NOMO-1 treated with DMSO at 0.1 percent for 48 hours (cell line): ENCODE measurements around the gene GADD45G.

Experiments used
- DNase-seq: peaks from one replicate; lab custom pipeline; 2025; ENCODE audit not compliant: unreplicated experiment; lab: John Stamatoyannopoulos, UW

Gene GADD45G, protein sequence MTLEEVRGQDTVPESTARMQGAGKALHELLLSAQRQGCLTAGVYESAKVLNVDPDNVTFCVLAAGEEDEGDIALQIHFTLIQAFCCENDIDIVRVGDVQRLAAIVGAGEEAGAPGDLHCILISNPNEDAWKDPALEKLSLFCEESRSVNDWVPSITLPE

GRCh38 chr9:89604729-89605464, at the start of gene GADD45G:
TSS of gene GADD45G (plus strand) at chr9:89605012. CDS start at chr9:89605122, 110 bp downstream.
- DNase-seq: peak; percentile 37

DNA sequence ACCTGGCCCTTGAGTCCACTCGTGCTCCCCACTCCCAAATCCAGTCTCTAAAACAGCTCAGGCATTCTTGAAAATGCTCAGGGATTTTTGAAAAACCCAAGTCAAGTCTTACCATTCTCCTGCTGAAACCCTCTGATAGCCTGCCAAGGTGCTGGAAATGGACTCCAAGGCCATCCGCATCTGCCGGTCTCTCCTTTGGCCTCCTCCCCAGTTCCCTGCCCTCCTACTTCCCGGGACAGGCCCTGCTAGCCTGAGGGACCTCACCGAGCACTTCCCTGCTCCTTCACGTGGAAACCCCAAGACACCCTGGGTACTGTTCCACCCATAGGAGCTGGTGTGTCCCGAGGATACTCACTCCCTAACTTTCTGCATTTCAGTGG, 49.8 kb upstream of the GADD45G start:
- no peak for DNase-seq

- peak; percentile 7 for DNase-seq
Observed at GRCh38 chr9:89555451-89556375, 49.1 kb upstream of the GADD45G start.

GRCh38 chr9:89558196-89558899, 46.5 kb upstream of the GADD45G start:
- DNase-seq: no peak

- no peak for DNase-seq
Observed at GRCh38 chr9:89558948-89559347, 45.9 kb upstream of the GADD45G start.

GRCh38 chr9:89562186-89562814, 42.5 kb upstream of the GADD45G start:
- no peak for DNase-seq

- DNase-seq: no peak
Observed at GRCh38 chr9:89563571-89564345, 41.1 kb upstream of the GADD45G start.

DNA sequence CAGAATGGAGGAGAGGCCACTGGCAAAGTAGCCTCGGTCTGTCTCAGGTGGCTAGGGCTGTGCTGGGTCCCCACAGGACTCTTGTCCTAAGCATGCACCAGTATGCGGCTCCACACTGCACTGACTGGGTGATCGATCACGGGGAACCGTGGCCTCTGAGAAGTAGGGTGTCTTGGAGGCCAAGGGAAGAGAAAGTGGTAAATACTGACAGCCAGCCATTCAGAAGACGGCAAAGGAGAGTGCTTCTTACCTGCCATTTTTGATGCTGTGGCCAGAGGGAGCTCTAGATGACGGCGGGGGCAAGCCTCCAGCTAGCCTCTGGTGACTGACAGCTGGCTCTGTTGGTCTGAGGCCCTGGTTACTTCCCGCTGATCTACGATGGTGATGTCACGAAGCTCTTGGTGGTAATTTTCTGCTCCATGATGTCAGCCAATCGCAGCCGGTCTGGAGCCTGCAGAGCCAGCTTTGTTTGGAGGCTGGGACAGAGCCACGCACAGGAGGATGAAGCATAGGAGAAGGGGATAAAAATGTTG, 40.4 kb upstream of the GADD45G start:
- peak; percentile 8 for DNase-seq

GRCh38 chr9:89567649-89568048, 37.2 kb upstream of the GADD45G start:
- DNase-seq: no peak

- DNase-seq: no peak
Observed at GRCh38 chr9:89574309-89574708, 30.5 kb upstream of the GADD45G start.

DNA sequence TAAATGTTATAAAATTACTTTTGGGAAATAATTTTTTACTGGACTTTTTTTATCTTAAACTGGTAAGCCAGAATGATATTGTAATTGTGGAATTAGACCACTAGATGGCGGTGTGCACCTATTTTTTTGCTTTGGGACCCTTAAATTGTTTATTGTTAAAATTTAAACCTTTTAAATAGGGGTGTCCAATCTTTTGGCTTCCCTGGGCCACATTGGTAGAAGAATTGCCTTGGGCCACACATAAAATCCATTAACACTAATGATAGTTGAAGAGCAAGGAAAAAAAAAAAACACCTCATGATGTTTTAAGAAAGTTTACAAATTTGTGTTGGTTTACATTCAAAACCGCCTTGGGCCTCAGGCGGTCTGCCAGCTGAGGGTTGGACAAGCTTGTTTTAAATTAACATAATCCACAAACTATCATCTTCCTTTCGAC, 28.4 kb upstream of the GADD45G start:
- no peak for DNase-seq

DNA sequence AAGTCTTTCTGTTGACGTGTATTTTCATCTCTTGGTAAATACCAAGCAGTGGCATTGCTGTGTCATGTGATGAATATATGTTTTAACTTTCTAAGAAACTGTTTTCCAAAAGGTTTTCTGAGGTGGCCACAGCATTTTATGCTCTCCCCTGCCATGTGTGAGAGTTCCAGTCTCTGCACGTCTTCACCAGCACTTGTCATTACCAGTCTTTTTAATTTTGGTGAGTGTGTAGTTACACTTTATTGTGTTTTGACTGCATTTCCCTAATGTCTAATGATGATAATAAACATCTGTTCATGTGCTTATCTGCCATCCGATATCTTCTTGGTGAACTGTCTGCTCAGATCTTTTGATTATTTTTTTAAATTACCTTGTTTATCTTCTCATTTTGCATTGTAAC, 27.4 kb upstream of the GADD45G start:
- DNase-seq: no peak

GRCh38 chr9:89579741-89580385, 24.9 kb upstream of the GADD45G start:
- DNase-seq: peak; percentile 54

DNA sequence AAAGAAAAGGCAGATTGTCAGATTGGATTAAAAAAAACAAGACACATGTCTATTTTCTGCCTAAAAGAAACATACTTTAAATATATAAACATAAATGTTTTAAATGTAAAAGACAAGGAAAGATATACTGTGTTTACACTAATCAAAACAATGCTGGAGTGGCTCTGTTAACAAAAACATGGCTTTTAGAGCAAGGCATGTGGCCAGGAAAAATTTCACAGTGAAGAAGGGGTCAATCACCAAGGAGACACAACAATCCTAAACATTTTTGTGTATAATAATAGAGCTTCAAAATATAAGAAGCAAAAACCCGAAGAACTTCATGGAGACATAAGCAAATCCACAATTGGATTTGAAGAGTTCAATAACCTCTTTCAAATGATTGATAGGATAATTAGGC, 18.5 kb upstream of the GADD45G start:
- DNase-seq: no peak

GRCh38 chr9:89588271-89588879, 16.4 kb upstream of the GADD45G start:
- DNase-seq: no peak

DNA sequence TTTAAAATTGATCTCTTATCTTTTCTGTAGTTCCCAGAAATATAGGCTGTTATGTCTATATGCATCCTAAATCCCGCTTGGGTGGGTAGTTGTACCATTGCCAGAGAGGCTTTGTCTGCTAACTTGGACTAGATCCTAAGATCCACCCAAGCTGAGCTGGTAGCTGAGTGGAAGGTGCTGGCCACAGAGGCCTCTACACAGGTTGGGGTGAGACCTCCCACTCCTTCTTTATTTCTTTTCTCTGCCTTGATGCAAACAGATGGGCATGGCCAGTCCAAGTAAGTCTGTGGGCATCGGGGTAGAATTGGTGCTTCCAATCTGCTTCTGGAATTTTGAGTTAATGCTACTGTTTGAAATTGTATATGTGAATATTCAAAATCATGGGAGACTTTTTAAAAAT, 14.4 kb upstream of the GADD45G start:
- DNase-seq: no peak

GRCh38 chr9:89591274-89592212, 13.3 kb upstream of the GADD45G start:
- no peak for DNase-seq
